ENCODE results near the gene MX2.
"Not testable (repeated sequence)": the region's sequence is repeated elsewhere in the genome, so short reads cannot be mapped to it uniquely, and the experiment has no call there.

The MX2 gene

GRCh38 chr21:41361786-41362604 is at the start of gene MX2:
Gene MX2, plus strand, starts transcription at chr21:41362027. Its CDS starts 14,880 bp downstream, at chr21:41376907.
- peak within 1 kb of the TSS; percentile 74 to 100 (median 88) for H3K27ac ChIP-seq
- peak within 1 kb of the TSS; percentile 24 to 39 (median 34) for H3K4me3 ChIP-seq

GRCh38 chr21:41313285-41314164 is 48.3 kb upstream of the MX2 start:
- not testable (repeated sequence) for H3K4me3 ChIP-seq, H3K27ac ChIP-seq

- no peak overlapping the region for H3K4me3 ChIP-seq
- H3K27ac ChIP-seq, result no peak overlapping the region
These were observed 46.1 kb upstream of the MX2 start for GRCh38 chr21:41315726-41316125.

- H3K27ac ChIP-seq, result peak within 1 kb of the TSS in 4 of 21 experiments; percentile 5 to 39 (median 28)
- H3K4me3 ChIP-seq, result peak within 1 kb of the TSS in 4 of 7 experiments; percentile 19 to 30 (median 22)
These were observed 45.4 kb upstream of the MX2 start, which contains the start of gene FAM3B for GRCh38 chr21:41316200-41317062. Gene FAM3B, plus strand, starts transcription at chr21:41316801. Its CDS starts 79 bp downstream, at chr21:41316880.

GRCh38 chr21:41317063-41317392 is 44.8 kb upstream of the MX2 start:
- H3K27ac ChIP-seq, result peak overlapping the region in 4 of 21 experiments; percentile 5 to 39 (median 28)
- H3K4me3 ChIP-seq, result peak overlapping the region in 4 of 7 experiments; percentile 19 to 30 (median 22)

- H3K4me3 ChIP-seq, result no peak overlapping the region
- H3K27ac ChIP-seq, result no peak overlapping the region
These were observed 44.4 kb upstream of the MX2 start for GRCh38 chr21:41317458-41317857.

- Histone ChIP-seq H3K27ac (no peak overlapping the region), H3K4me3 (no peak overlapping the region)
These were observed 43.6 kb upstream of the MX2 start for GRCh38 chr21:41318218-41318617.

GRCh38 chr21:41319273-41319672 is 42.6 kb upstream of the MX2 start:
- H3K4me3 ChIP-seq, result no peak overlapping the region

GRCh38 chr21:41321211-41321907 is 40.5 kb upstream of the MX2 start:
- H3K4me3 ChIP-seq, result no peak overlapping the region
- no peak overlapping the region for H3K27ac ChIP-seq

More at GRCh38 chr21:41319273-41319672, 42.6 kb upstream of the MX2 start:
- no peak overlapping the region for H3K27ac ChIP-seq

GRCh38 chr21:41321908-41322495 is 39.8 kb upstream of the MX2 start:
- no peak overlapping the region for H3K27ac ChIP-seq
- H3K4me3 ChIP-seq, result no peak overlapping the region

- no peak overlapping the region for H3K27ac ChIP-seq
These were observed 39.1 kb upstream of the MX2 start for GRCh38 chr21:41322496-41323382.

GRCh38 chr21:41325138-41325912 is 36.5 kb upstream of the MX2 start:
- no peak overlapping the region for H3K27ac ChIP-seq

More at GRCh38 chr21:41322496-41323382, 39.1 kb upstream of the MX2 start:
- H3K4me3 ChIP-seq, result no peak overlapping the region

GRCh38 chr21:41326414-41327080 is 35.3 kb upstream of the MX2 start:
- H3K4me3 ChIP-seq, result no peak overlapping the region
- no peak overlapping the region for H3K27ac ChIP-seq

More at GRCh38 chr21:41325138-41325912, 36.5 kb upstream of the MX2 start:
- H3K4me3 ChIP-seq, result no peak overlapping the region

GRCh38 chr21:41327753-41328152 is 34.1 kb upstream of the MX2 start:
- H3K4me3 ChIP-seq, result no peak overlapping the region
- H3K27ac ChIP-seq, result no peak overlapping the region

GRCh38 chr21:41328660-41329607 is 32.9 kb upstream of the MX2 start:
- Histone ChIP-seq H3K27ac (no peak overlapping the region), H3K4me3 (no peak overlapping the region)
